ENCODE data around the gene PLPP1. TPM values are rescaled to one million over a fixed set of nuclear protein-coding genes. Genes with fewer than 3 reads are reported as not detected.

Gene PLPP1
- total RNA-seq, 1 donor from 2014 or later, result 31.8 TPM

GRCh38 chr5:55469839-55470238 lies 64.9 kb downstream of the PLPP1 start:
- no peak for TF ChIP-seq CTCF (IDR thresholded peaks at IDR 0.05; ENCODE audit: unreplicated experiment)
- Mint-ChIP-seq H3K36me3 (peaks cover 10% of the 10 kb centered on the region), H3K4me1 (peaks cover 20% of the 10 kb centered on the region), H3K4me3 (no peak overlapping the region), H3K27me3 (ENCODE audit: low read depth) (no peaks in the 10 kb centered on the region), H3K9me3 (no peaks in the 10 kb centered on the region), H3K27ac (peak overlapping the region; percentile 49)
- DNase-seq (ENCODE audit: low spot score in 2 of 2, unreplicated experiment in 2 of 2), result no peak

GRCh38 chr5:55467862-55468551 lies 66.8 kb downstream of the PLPP1 start:
- no peak for DNase-seq (ENCODE audit: low spot score in 2 of 2, unreplicated experiment in 2 of 2)
- Mint-ChIP-seq H3K27ac (peak overlapping the region; percentile 51), H3K27me3 (ENCODE audit: low read depth) (no peaks in the 10 kb centered on the region), H3K4me1 (peaks cover 20% of the 10 kb centered on the region), H3K4me3 (no peak overlapping the region), H3K9me3 (no peaks in the 10 kb centered on the region), H3K36me3 (peaks cover 18% of the 10 kb centered on the region)
- no peak for TF ChIP-seq CTCF (IDR thresholded peaks at IDR 0.05; ENCODE audit: unreplicated experiment)

GRCh38 chr5:55463613-55464012 lies 71.2 kb downstream of the PLPP1 start:
- no peak overlapping the region for H3K4me3 Mint-ChIP-seq
- peaks cover 10% of the 10 kb centered on the region for H3K4me1 Mint-ChIP-seq
- peaks cover 20% of the 10 kb centered on the region for H3K36me3 Mint-ChIP-seq
- no peak for TF ChIP-seq CTCF (IDR thresholded peaks at IDR 0.05; ENCODE audit: unreplicated experiment)
- DNase-seq (ENCODE audit: low spot score in 2 of 2, unreplicated experiment in 2 of 2), result no peak
- H3K9me3 Mint-ChIP-seq, result no peaks in the 10 kb centered on the region
- no peaks in the 10 kb centered on the region for H3K27me3 Mint-ChIP-seq (ENCODE audit: low read depth)
- H3K27ac Mint-ChIP-seq, result no peak overlapping the region

- Mint-ChIP-seq H3K27me3 (ENCODE audit: low read depth) (no peaks in the 10 kb centered on the region), H3K27ac (peak overlapping the region; percentile 17), H3K36me3 (peaks cover 10% of the 10 kb centered on the region), H3K4me3 (no peak overlapping the region), H3K4me1 (peaks cover 6% of the 10 kb centered on the region), H3K9me3 (no peaks in the 10 kb centered on the region)
- no peak for DNase-seq (ENCODE audit: low spot score in 2 of 2, unreplicated experiment in 2 of 2)
- no peak for TF ChIP-seq CTCF (IDR thresholded peaks at IDR 0.05; ENCODE audit: unreplicated experiment)
Observed at GRCh38 chr5:55459572-55459971, 75.2 kb downstream of the PLPP1 start.

- H3K27ac Mint-ChIP-seq, result no peak overlapping the region
- DNase-seq (ENCODE audit: low spot score in 2 of 2, unreplicated experiment in 2 of 2), result no peak
Observed at GRCh38 chr5:55456216-55456895, 78.4 kb downstream of the PLPP1 start.

More at GRCh38 chr5:55456216-55456895, 78.4 kb downstream of the PLPP1 start:
- Mint-ChIP-seq H3K4me1 (peaks cover 6% of the 10 kb centered on the region), H3K9me3 (no peaks in the 10 kb centered on the region), H3K36me3 (peaks cover 8% of the 10 kb centered on the region), H3K4me3 (no peak overlapping the region), H3K27me3 (ENCODE audit: low read depth) (no peaks in the 10 kb centered on the region)
- TF ChIP-seq CTCF (IDR thresholded peaks at IDR 0.05; ENCODE audit: unreplicated experiment), result no peak
